GM12892 (cell line): Measurements from ENCODE around the gene PPCDC.

Experiments used
- DNase-seq: peaks from one replicate; pipeline ENCODE4 v3.0.0; 2011; ENCODE audit not compliant: insufficient read length
- FAIRE-seq: peaks from 2 replicates; lab custom pipeline; 2011; peaks lifted over from hg19 to GRCh38; lab: Jason Lieb, UNC
- POLR2A ChIP-seq: IDR thresholded peaks from 2 replicates; pipeline ENCODE4 v1.6.1; 2011; ENCODE audit warnings: low read depth, low read length, control low read depth
- POLR2AphosphoS5 ChIP-seq: IDR thresholded peaks from 2 replicates; pipeline ENCODE4 v1.6.1; 2011; ENCODE audit warnings: low read depth, low read length, control low read depth
- TAF1 ChIP-seq: IDR thresholded peaks from 2 replicates; pipeline ENCODE4 v1.6.1; 2011; ENCODE audit warnings: low read depth, mild to moderate bottlenecking, control low read depth, low read length, borderline replicate concordance

PPCDC gene

DNA sequence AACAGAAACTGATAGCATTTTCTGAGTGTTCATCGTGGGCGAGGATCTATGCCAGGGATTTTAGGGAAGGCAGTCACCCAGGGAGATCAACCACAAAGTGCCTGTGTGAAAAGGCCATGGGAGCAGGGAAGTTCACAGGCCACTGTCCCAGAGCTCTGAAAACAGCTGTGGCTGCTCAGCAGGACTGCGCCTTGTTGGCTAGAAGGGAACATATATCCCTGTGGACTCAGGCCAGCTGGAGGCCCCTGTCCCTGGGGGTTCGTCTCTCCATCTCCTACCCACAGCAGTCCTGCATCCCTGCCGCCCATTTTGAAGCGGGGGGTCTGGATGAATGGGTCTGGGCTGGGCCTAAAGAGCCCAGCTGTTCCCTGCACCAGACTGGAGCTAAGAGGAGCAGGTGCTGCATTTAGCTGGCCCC is 27.8 kb downstream of the PPCDC start:
- DNase-seq (no peak), FAIRE-seq (no peak)
- TF ChIP-seq POLR2AphosphoS5 (no peak), POLR2A (no peak), TAF1 (no peak)

- TF ChIP-seq POLR2A (no peak), POLR2AphosphoS5 (no peak), TAF1 (no peak)
- FAIRE-seq (no peak), DNase-seq (no peak)
Measured at GRCh38 chr15:75051711-75052110, 28.3 kb downstream of the PPCDC start.

- no peak for TF ChIP-seq POLR2AphosphoS5
- TF ChIP-seq POLR2A, result no peak
- TF ChIP-seq TAF1, result no peak
- FAIRE-seq, result no peak
- DNase-seq, result no peak
Measured at GRCh38 chr15:75052972-75053747, 29.8 kb downstream of the PPCDC start.

GRCh38 chr15:75053748-75054125 is 30.3 kb downstream of the PPCDC start:
- no peak for TF ChIP-seq TAF1
- no peak for TF ChIP-seq POLR2AphosphoS5
- DNase-seq (no peak), FAIRE-seq (no peak)

DNA sequence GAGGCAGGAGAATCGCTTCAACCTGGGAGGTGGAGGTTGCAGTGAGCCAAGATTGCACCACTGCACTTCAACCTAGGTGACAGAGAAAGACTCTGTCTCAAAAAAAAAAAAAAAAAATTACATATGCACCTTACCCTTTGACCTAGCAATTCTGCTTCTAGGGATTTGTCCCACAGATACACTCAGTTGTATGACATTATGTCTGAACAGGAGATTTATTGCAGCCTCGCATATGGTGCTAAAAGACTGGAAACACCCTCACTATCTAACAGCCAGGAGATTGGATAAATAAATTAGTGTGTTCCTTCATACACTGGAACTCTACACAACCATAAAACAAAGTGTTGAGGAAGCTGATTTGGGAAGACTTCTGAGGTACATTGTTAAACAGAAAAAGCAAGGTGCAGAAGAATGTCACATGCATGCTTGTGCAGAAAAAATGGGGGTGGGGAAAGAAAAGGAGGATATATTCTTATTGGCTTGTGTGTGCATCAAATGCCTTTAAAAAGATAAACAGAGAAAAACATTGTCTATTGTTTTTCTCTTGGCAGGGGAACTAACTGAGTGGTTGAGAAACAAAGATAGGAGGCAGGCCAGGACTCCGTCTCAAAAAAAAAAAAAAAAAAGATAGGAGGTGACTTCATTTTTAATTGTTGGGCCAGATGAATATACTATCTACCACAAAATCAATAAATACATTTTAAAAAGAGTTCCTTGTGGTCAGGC is 30.9 kb downstream of the PPCDC start:
- TF ChIP-seq POLR2AphosphoS5, result no peak
- no peak for TF ChIP-seq TAF1
- TF ChIP-seq POLR2A, result no peak
- DNase-seq (no peak), FAIRE-seq (no peak)

DNA sequence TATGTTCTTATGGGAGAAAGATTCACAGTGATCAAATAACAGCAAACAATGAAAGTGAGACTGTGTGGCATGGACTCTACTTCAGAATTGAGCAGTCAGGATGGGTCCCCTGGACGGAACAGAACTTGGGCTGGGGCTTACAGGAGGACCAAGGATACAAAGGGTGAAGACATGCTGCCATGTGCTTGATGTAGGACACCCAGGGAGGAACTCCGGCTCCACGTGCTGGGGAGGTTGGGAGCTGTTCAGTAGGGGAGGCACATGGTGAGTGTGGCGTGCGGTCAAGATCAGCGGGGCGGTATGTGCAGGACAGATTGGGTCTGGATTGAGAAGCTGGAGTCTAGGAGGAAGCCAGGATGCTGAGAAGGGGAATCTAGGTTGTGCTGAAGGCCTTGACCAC is 32.6 kb downstream of the PPCDC start:
- no peak for TF ChIP-seq TAF1
- no peak for TF ChIP-seq POLR2AphosphoS5
- TF ChIP-seq POLR2A, result no peak
- DNase-seq (no peak), FAIRE-seq (no peak)

DNA sequence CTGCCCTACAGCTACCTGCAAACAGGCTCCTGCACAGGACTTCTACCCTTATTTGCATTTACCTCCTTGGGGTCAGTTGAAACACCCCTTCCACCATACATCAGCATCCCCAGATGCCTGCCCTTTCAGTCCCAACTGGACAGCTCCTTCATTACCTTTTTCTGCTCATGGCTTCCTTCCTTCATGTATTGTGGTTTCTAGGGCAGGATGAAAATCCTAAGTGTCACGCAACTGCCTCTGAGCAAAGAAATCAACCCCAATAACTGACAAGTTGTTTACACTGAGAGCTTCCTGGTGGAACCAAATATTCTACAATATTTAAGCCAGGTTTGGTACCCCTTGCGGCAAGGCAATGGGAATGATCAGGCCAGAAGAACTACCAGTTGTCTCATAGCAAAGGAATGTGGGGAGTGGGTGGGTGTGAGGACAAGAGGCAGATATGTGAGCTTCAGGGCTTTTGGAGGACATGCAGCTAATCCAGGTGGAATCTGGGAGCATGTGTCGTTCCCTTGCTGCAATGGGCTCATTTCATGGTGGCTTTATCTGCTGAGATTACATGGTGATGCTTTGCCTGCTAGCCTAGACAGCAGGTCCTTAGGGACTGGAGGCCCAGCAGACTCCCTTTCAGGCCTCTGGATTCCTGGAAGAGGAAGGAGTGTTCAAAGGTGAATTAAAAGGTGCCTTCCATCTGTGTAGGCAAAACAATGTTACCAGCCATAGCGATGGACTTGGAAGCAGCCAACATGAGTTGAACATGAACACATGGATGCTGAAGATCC is 34.9 kb downstream of the PPCDC start:
- FAIRE-seq (no peak), DNase-seq (no peak)
- TF ChIP-seq POLR2AphosphoS5 (no peak), TAF1 (no peak), POLR2A (no peak)

GRCh38 chr15:75059607-75060006 is 36.2 kb downstream of the PPCDC start:
- FAIRE-seq, result no peak
- no peak for DNase-seq
- TF ChIP-seq POLR2AphosphoS5, result no peak
- TF ChIP-seq TAF1, result no peak
- TF ChIP-seq POLR2A, result no peak

DNA sequence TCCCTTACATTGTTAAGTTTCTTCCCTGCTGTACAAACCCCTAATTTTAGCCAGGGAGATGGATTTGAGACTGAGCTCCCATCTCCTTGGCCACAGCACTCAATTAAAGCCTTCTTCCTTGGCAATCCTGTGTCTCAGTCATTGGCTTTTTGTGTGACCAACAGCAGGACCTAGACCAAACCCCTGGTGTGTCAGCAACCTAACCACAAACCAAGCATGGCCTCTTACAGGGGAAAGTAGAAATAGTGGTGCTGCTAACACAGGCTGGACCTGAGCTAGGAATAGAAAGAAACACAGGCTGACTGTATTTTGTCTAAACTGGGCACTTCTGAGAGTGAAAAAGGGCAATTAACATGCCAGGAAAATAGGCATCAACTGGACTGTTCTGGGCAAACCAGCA is 37.9 kb downstream of the PPCDC start:
- FAIRE-seq (peak; percentile 5), DNase-seq (no peak)
- TF ChIP-seq POLR2A (no peak), POLR2AphosphoS5 (no peak), TAF1 (no peak)

GRCh38 chr15:75062706-75063105 is 39.3 kb downstream of the PPCDC start:
- DNase-seq (no peak), FAIRE-seq (no peak)
- no peak for TF ChIP-seq TAF1
- no peak for TF ChIP-seq POLR2AphosphoS5
- no peak for TF ChIP-seq POLR2A

DNA sequence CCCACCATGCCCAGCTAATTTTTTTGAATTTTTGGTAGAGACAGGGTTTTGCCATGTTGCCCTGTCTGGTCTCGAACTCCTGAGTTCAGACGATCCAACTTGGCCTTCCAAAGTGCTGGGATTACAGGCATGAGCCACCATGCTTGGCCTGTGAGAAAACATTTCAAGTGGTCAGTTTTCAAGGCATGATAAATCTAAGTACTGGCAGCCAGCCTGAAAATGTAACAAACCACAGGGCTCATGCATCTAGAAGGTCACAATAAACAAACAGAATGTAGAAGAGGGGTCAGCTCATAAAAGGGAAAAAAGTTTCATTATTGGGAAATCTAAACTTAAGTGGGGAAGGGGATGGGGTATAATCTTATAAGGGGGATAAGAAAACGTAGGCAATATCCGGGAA is 39.9 kb downstream of the PPCDC start:
- FAIRE-seq (no peak), DNase-seq (no peak)
- TF ChIP-seq TAF1, result no peak
- no peak for TF ChIP-seq POLR2AphosphoS5
- no peak for TF ChIP-seq POLR2A
